ENCODE results near the gene ZNF335.

Gene ZNF335

DNA sequence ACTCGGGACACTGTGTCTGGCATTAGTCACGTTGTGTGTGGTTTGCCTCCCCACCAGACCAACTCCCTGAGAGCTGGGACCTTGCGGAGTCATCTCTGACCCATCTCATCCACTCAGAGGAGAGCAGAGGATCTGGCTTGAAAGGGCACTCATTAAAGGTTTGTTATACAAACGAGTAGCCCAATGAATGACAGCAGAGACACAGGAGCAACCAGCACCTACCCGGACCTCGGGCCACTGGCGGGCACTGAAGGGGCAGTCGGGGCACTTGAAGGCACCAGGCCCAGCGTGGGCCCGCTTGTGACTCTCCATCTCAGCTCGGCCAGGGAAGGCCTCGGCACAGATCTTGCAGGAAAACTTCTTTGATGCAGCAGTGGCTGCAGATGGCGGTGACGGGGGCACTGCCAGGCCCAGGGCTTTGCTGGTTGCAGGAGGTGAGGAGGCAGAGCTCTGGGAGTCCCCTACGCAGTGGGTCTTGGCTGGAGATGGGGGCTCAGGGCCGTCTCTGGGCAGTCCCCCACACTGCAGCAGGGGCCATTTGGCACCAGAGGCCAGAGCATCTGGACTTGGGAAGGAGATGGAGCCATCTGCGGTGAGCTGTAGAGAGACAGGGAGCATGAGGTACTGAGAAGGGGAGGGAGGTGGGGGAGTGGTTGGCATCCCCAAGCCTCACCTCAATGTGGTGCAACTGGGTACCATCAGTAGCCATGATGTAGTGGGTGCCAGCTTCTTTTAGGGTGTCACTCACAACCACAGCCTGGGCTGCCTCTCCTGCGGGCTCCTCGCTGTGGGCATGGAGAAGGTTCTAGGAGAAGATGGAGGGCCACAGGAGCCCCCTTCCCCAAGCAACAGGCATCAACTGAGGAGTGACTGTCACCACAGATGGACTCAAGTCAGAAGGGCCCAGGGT lies 19.8 kb downstream of the ZNF335 start:
- DNase-seq: no peak

GRCh38 chr20:45950330-45950646 lies 21.7 kb downstream of the ZNF335 start:
- no peak for DNase-seq

GRCh38 chr20:45949542-45950329 lies 22.3 kb downstream of the ZNF335 start:
- DNase-seq: no peak

GRCh38 chr20:45948742-45949541 lies 23.1 kb downstream of the ZNF335 start:
- no peak for DNase-seq

GRCh38 chr20:45948261-45948733 lies 23.7 kb downstream of the ZNF335 start:
- no peak for DNase-seq

DNA sequence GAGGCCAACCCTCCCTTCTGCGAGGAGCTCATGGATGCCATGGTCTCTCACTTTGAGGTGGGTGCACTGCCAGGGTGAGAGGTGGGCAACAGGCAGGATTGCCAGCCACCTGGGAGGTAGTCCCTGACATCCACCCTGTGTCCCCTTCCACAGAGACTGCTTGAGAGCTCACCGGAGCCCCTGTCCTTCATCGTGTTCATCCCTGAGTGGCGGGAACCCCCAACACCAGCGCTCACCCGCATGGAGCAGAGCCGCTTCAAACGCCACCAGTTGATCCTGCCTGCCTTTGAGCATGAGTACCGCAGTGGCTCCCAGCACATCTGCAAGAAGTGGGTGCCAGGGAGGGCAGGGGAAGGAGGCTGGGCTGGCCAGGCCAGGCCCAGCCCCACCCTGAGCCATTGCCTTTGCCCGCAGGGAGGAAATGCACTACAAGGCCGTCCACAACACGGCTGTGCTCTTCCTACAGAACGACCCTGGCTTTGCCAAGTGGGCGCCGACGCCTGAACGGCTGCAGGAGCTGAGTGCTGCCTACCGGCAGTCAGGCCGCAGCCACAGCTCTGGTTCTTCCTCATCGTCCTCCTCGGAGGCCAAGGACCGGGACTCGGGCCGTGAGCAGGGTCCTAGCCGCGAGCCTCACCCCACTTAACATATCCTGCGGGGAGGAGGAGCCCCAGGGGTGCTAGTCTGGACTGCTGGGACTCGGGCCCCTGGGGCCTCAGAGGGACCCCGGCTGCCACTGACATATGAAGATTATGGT lies 24.7 kb downstream of the ZNF335 start:
- DNase-seq: no peak

DNA sequence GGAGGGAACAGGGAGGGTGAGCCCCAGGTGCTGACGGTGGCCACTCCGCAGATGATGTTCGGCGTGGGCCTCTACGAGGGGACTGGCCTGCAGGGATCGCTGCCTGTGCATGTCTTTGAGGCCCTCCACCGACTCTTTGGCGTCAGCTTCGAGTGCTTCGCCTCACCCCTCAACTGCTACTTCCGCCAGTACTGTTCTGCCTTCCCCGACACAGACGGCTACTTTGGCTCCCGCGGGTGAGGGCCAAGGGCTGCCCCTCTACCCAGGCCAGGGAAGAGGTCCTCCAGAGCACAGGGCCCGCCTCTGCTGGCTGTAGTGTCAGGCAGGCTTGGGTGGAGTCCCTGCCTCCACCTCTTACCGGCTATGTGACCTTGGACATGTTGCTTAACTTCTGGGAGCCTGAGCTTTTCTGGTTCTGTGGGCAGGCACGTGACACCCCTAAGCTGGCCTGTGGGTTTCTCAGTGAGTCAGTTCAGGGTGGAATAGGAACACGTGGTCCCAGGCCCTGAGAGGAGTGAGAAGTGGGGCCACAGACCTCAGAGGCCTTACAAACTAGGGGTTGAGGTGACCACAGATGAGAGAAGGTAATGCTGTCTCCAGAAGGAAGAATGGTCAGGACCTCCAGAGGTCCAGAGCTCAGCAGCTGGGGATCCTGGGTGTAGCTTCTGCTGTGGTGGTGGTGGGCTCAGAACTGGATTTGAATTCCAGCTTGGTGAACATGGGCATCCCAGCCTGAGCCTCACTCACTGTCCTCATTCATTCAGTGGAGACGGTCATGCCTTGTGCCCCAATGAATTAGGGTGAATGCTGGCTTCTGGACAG lies 25.6 kb downstream of the ZNF335 start:
- peak; percentile 83 for DNase-seq

DNA sequence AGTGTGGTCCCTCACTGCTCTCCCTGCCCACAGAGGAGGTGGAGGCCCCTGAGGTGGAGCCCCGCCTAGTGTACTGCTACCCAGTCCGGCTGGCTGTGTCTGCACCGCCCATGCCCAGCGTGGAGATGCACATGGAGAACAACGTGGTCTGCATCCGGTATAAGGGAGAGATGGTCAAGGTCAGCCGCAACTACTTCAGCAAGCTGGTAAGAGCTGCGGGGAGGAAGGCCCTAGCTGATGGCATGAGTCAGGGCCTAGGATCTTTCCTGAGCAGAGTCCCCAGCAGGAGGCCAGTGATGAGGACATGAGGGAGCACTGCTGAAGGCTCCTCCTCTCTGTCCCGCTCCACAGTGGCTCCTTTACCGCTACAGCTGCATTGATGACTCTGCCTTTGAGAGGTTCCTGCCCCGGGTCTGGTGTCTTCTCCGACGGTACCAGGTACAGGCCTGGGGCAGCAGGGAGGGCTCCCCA lies 26.3 kb downstream of the ZNF335 start:
- DNase-seq: peak; percentile 47

- no peak for DNase-seq
Measured at GRCh38 chr20:45944965-45945677, 26.9 kb downstream of the ZNF335 start.

DNA sequence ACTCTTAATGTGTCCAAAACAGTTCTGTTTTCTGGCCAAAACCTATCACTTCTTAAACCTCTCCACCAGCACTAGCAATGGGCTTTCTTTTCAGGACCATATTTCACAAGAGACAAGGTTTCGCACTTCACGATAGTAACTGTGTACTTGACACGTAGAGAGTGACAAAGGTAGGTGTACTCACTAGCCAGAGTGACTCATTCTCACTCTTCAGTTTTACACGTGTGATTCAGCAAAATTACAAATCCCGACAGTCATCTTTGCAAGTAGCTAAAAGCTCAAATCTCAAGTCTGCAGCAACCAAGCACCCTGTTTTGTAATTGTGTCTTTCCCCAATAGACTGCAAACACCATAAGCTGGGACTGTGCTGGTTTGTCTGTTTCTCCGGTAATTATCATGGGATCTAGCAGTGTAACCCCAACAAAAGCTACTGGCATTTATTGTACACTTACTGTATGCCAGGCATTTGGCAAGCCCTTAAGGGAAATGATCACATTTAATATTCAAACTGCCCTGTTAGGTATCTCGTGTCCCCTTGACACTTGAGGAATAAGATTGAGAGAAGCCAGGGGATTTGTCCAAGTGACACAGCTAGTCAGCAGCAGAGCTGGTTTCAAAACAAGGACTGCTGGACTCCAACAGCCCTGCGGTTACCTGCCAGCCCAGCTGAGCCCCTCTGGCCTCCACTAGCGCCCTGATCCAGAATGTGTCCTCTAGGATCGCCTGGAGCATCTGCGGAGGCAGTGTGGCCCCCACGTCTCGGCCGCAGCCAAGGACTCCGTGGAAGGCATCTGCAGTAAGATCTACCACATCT lies 27.6 kb downstream of the ZNF335 start:
- peak; percentile 33 for DNase-seq

- no peak for DNase-seq
Measured at GRCh38 chr20:45943613-45944012, 28.4 kb downstream of the ZNF335 start.

GRCh38 chr20:45940469-45940868 lies 31.5 kb downstream of the ZNF335 start:
- no peak for DNase-seq

GRCh38 chr20:45940053-45940452 lies 31.9 kb downstream of the ZNF335 start:
- no peak for DNase-seq

GRCh38 chr20:45938727-45939438 lies 33.1 kb downstream of the ZNF335 start:
- DNase-seq: no peak

DNA sequence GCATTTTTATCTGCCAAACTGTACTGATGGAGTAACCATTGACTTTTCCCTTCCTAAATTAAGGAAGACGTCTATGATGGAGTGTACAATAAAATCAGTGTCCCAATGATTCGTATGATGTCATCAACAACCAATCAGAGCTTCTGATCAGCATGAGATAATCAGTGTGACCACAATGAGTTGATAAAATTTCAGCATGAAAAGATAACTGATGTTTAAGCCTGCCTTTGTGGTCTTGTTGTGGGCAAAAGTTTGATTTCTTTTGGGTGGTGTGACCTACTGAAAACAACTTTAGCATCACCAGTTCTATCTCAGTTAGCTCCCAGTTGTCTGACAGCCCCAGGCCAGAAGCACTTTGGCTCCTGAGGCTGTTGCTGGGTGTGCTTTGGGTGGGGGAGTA lies 34.2 kb downstream of the ZNF335 start:
- no peak for DNase-seq

GRCh38 chr20:45935416-45936046 lies 36.5 kb downstream of the ZNF335 start:
- no peak for DNase-seq

DNA sequence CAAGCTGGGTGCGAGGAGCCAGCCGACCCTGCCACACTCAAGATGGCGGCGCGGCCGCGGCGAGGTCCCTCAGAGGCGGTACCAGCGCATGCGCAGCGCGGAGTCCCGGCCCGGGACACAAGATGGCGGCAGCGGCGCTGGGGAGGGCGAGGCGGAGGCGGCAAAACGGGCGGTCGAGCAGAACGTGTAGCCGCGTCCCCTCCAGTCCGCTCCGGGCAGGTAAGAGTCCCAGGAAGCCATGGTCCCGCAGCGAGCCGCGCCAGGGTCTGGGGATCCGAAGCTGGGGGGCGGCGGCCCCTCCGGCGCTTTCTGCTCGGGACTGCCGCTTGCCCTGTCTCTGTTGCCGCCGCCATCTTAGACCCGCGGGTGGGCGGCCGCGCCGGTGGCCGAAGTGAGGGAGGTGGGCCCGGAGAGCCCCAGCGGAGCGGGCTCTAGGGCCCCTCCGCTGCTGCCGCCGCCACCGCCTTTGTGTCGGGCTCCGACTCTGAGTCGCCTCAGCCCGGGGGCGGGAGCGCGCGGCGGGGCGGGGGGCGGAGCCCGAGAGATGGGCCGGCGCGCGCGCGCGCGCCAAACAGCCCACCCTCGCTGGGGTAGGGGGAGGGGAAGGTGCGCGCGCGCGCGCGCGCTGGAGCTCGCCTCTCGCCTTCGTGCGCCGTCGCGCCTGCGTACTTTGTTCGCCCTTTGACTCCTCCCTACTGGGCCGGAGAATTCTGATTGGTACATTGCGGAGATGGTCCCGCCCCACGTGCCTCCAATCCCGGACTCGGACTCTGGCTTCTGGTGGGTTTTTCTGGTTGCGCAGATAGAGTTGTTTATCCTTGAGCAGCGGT lies 37.2 kb downstream of the ZNF335 start, which contains the start of gene PCIF1:
Gene PCIF1 (plus strand): TSS at position 98 of the 830 bp plus-strand sequence. CDS start 4,317 bp downstream, outside the sequence.
- peak; percentile 97 for DNase-seq

Data from CD4-positive, alpha-beta T cell treated with Interleukin-15 for 1 hour (primary cell).